Body of pancreas (tissue), 4 donors: ENCODE results near the gene POLH. TPM values are rescaled to one million over a fixed set of nuclear protein-coding genes. Genes with fewer than 3 reads are reported as not detected.
"Not testable (repeated sequence)": the region's sequence is repeated elsewhere in the genome, so short reads cannot be mapped to it uniquely, and the experiment has no call there.

Source experiments
- ATAC-seq: fragments of 150-250 bp; one replicate; pipeline ENCODE4 v1.9.1; 2016
- DNase-seq, 4 donors: peaks; one replicate each; pipeline ENCODE4 v3.0.0-alpha.2; 2019
- H3K27ac ChIP-seq, 4 donors: fragments of 200-600 bp; sonication (generic); 1 replicate in 3 of 4; 2 replicates in 1 of 4; pipeline versions ENCODE4 v1.5.1 to v1.6.1; 2016 to 2019; ENCODE audit warnings: mild to moderate bottlenecking in 1 of 4, mixed read lengths in 1 of 4, moderate library complexity in 1 of 4
- H3K27me3 ChIP-seq, 2 donors: fragments of 200-600 bp; sonication (generic); one replicate each; pipeline ENCODE4 v1.6.0; 2016; ENCODE audit warnings: mild to moderate bottlenecking in 1 of 2
- H3K36me3 ChIP-seq, 2 donors: fragments of 200-600 bp; sonication (generic); replicated peaks in 1 of 2; 2 replicates each; pipeline ENCODE4 v1.5.1; 2016; ENCODE audit warnings: low read depth in 2 of 2; ENCODE audit not compliant: insufficient read depth in 1 of 2
- H3K4me1 ChIP-seq: fragments of 200-600 bp; sonication (generic); one replicate; pipeline ENCODE4 v1.6.0; 2016
- H3K4me3 ChIP-seq, 2 donors: fragments of 200-600 bp; sonication (generic); 1 replicate in 1 of 2; 2 replicates in 1 of 2; pipeline ENCODE4 v1.5.1; 2016 to 2019
- H3K9me3 ChIP-seq, 3 donors: fragments of 200-600 bp; sonication (generic); 1 replicate in 2 of 3; 2 replicates in 1 of 3; pipeline ENCODE4 v1.5.1; 2016
- POLR2A ChIP-seq, 3 donors: fragments of 450-650 bp; IDR thresholded peaks; one replicate each; pipeline ENCODE4 v1.6.1; 2016; ENCODE audit warnings: antibody characterized with exemption in 3 of 3, mild to moderate bottlenecking in 2 of 3
- WGBS, 2 donors: methylation state at CpG; one replicate each; pipeline ENCODE4 v1.1.5; 2017; 5-methylcytosine and 5-hydroxymethylcytosine counted together
- intact Hi-C: fragments of 100-400 bp; cut with DNase I; formaldehyde crosslinking; loops from one replicate; pipeline ENCODE4 v1.15.1; 2023
- small RNA-seq: library from RNA; depleted of rRNA; stranded (forward); fragments of <200 nt; gene quantifications from one replicate; pipeline ENCODE3, GENCODE V24; 2016
- total RNA-seq, 2 donors: library from RNA; depleted of rRNA; stranded (reverse); fragments of >200 nt; gene quantifications; one replicate each; pipeline ENCODE4 v1.1.0, GENCODE V29; 2016
- TF ChIP-seq, protein P1 (sequence below), 7 experiments: fragments of 450-650 bp in 4 of 7; fragments of 200-600 bp in 3 of 7; sonication (generic) in 3 of 7; IDR thresholded peaks; one replicate each; pipeline ENCODE4 v1.5.1; 2016 to 2019; ENCODE audit warnings: antibody characterized with exemption in 7 of 7

The POLH gene
- total RNA-seq, 2 donors from 2014 or later: 4.3 to 8.8 TPM

DNA sequence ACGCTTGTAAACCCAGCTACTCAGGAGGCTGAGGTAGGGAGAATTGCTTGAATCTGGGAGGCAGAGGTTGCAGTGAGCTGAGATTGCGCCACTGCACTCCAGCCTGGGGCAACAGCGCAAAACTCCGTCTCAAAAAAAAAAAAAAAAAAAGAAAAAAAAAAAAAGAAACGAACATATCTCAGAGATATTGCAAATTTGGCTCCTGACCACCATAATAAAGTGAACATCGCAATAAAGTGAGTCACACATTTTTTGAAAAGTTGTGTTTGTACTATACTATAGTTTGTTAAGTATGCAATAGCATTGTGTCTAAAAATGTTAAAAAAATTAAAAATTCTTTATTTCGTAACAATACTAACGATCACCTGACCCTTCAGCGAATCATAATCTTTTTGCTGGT, 82.2 kb downstream of the POLH start:
- Histone ChIP-seq H3K9me3 (no peaks in the 10 kb centered on the region), H3K4me3 (no peak overlapping the region), H3K27ac (no peak overlapping the region), H3K4me1 (no peaks in the 10 kb centered on the region), H3K36me3 (no peaks in the 10 kb centered on the region), H3K27me3 (no peaks in the 10 kb centered on the region)
- DNase-seq: no peak
- intact Hi-C loops: no loop called here
- TF ChIP-seq POLR2A (IDR thresholded peaks at IDR 0.05): no peak
- TF ChIP-seq, protein P1, sequence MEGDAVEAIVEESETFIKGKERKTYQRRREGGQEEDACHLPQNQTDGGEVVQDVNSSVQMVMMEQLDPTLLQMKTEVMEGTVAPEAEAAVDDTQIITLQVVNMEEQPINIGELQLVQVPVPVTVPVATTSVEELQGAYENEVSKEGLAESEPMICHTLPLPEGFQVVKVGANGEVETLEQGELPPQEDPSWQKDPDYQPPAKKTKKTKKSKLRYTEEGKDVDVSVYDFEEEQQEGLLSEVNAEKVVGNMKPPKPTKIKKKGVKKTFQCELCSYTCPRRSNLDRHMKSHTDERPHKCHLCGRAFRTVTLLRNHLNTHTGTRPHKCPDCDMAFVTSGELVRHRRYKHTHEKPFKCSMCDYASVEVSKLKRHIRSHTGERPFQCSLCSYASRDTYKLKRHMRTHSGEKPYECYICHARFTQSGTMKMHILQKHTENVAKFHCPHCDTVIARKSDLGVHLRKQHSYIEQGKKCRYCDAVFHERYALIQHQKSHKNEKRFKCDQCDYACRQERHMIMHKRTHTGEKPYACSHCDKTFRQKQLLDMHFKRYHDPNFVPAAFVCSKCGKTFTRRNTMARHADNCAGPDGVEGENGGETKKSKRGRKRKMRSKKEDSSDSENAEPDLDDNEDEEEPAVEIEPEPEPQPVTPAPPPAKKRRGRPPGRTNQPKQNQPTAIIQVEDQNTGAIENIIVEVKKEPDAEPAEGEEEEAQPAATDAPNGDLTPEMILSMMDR (IDR thresholded peaks at IDR 0.05): no peak
- WGBS, 2 donors: 84 to 87% methylated on average over 9 of the region's 9 CpGs
- no peak for ATAC-seq

DNA sequence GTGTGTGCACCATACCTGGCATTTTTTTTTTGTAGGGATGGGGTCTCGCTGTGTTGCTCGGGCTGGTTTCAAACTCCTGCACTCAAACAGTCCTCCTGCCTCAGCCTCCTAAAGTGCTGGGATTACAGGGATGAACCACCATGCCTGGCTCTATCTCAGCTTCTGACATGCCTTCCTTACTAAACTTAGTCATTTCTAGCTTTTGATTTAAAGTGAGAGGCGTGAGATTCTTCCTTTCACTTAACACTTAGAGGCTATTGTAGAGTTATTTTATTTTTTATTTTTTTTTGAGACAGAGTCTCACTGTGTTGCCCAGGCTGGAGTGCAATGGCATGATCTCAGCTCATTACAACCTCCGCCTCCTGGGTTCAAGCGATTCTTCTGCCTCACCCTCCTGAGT, 87.0 kb downstream of the POLH start:
- not testable (repeated sequence) for H3K4me3 ChIP-seq, ATAC-seq, DNase-seq, H3K36me3 ChIP-seq, H3K27me3 ChIP-seq, H3K27ac ChIP-seq, H3K9me3 ChIP-seq
- WGBS, 2 donors: 81 to 87% methylated on average over 5 of the region's 5 CpGs
- peaks cover 13% of the 10 kb centered on the region for H3K4me1 ChIP-seq
- intact Hi-C loops: loop anchor here (10.0 kb wide), 1 partner anchor 102 kb away; no protein-coding TSS in a partner anchor

Small RNA genes lying within 50 kb of the gene (small RNA-seq; reads per million reads assigned to genes)
- gene RF00426: not detected

Other genes with a start within 250 kb of the POLH start
- gene ZNF318, start 206.5 kb upstream of the POLH start, total RNA-seq: 10 to 100 TPM; 14.0 to 14.5 TPM
- 10 to 100 TPM; 17.1 to 44.5 TPM for gene ABCC10, start 148.6 kb upstream of the POLH start, total RNA-seq
- gene DLK2, start 120.6 kb upstream of the POLH start, total RNA-seq: not detected
- 10 to 100 TPM; 16.9 to 47.5 TPM for gene TJAP1, start 98.6 kb upstream of the POLH start, total RNA-seq
- gene LRRC73, start 65.8 kb upstream of the POLH start, total RNA-seq: not detected
- 100 to 1,000 TPM in 1 of 2 donors, 10 to 100 TPM in 1; 79.4 to 122 TPM for gene YIPF3, start 59.3 kb upstream of the POLH start, total RNA-seq
- 10 to 100 TPM; 19.1 to 20.2 TPM for gene POLR1C, start 59.1 kb upstream of the POLH start, total RNA-seq
- gene XPO5, start 147 bp upstream of the POLH start, total RNA-seq: 10 to 100 TPM; 16.8 to 20.5 TPM
- 10 to 100 TPM; 32.9 to 55.0 TPM for gene GTPBP2, start 53.1 kb downstream of the POLH start, total RNA-seq
- gene MAD2L1BP, start 59.7 kb downstream of the POLH start, total RNA-seq: 10 to 100 TPM; 14.8 to 17.4 TPM
- not detected for gene RSPH9, start 68.9 kb downstream of the POLH start, total RNA-seq
- gene MRPS18A, start 111.6 kb downstream of the POLH start, total RNA-seq: 10 to 100 TPM; 16.9 to 36.3 TPM
- 100 to 1,000 TPM in 1 of 2 donors, 10 to 100 TPM in 1; 84.8 to 272 TPM for gene VEGFA, start 194.0 kb downstream of the POLH start, total RNA-seq